Breast epithelium (tissue), 4 donors: ENCODE results near the gene ENTPD2. TPM values are rescaled to one million over a fixed set of nuclear protein-coding genes. Genes with fewer than 3 reads are reported as not detected.

Experiments used
- DNase-seq, 2 donors: peaks; one replicate each; pipeline ENCODE4 v3.0.0-alpha.2; 2019; ENCODE audit warnings: low spot score in 2 of 2
- H3K27ac ChIP-seq, 2 donors: fragments of 200-600 bp; sonication (generic) in 1 of 2; one replicate each; pipeline ENCODE4 v1.5.1; 2016 to 2019; ENCODE audit warnings: mild to moderate bottlenecking in 1 of 2
- H3K27me3 ChIP-seq, 2 donors: fragments of 200-600 bp; sonication (generic) in 1 of 2; one replicate each; pipeline versions ENCODE4 v1.5.1 to v1.6.0; 2017 to 2019; ENCODE audit warnings: control low read depth in 1 of 2, mild to moderate bottlenecking in 1 of 2
- H3K36me3 ChIP-seq: fragments of 200-600 bp; one replicate; pipeline ENCODE4 v1.5.1; 2019
- H3K4me1 ChIP-seq, 2 donors: fragments of 200-600 bp; sonication (generic); one replicate each; pipeline ENCODE4 v1.5.1; 2016 to 2019; ENCODE audit warnings: control low read depth in 1 of 2
- H3K4me3 ChIP-seq, 3 donors: fragments of 200-600 bp; sonication (generic); 1 replicate in 2 of 3; 2 replicates in 1 of 3; pipeline ENCODE4 v1.5.1; 2016 to 2019; ENCODE audit warnings: mild to moderate bottlenecking in 3 of 3, moderate library complexity in 2 of 3
- H3K9me3 ChIP-seq, 2 donors: fragments of 200-600 bp; sonication (generic) in 1 of 2; one replicate each; pipeline ENCODE4 v1.5.1; 2016 to 2019; ENCODE audit warnings: control low read depth in 1 of 2
- POLR2A ChIP-seq: fragments of 450-650 bp; IDR thresholded peaks from one replicate; pipeline ENCODE4 v1.6.1; 2016; ENCODE audit warnings: antibody characterized with exemption, mild to moderate bottlenecking, moderate library complexity
- POLR2AphosphoS5 ChIP-seq, 3 donors: sonication (generic); formaldehyde crosslinking; IDR thresholded peaks; one replicate each; pipeline ENCODE4 v1.6.1; 2017; ENCODE audit warnings: antibody characterized with exemption in 3 of 3
- intact Hi-C: fragments of 100-400 bp; cut with DNase I; formaldehyde crosslinking; loops from one replicate; pipeline ENCODE4 v1.15.1; 2023; ENCODE audit warnings: low total_unique reads
- total RNA-seq, 3 donors: library from RNA; depleted of rRNA; stranded (reverse); fragments of >200 nt; gene quantifications; one replicate each; pipeline ENCODE4 v1.1.0, GENCODE V29; 2016
- TF ChIP-seq, protein P1 (sequence below), 3 donors: fragments of 450-650 bp; IDR thresholded peaks; one replicate each; pipeline ENCODE4 v1.5.1; 2016 to 2017; ENCODE audit warnings: antibody characterized with exemption in 3 of 3, mild to moderate bottlenecking in 3 of 3, moderate library complexity in 3 of 3

Gene ENTPD2
- total RNA-seq, 3 donors from 2014 or later, result 0.16 to 6.7 (median 3.6) TPM

- no peaks in the 10 kb centered on the region for H3K9me3 ChIP-seq
- DNase-seq, result no peak
- TF ChIP-seq POLR2AphosphoS5 (IDR thresholded peaks at IDR 0.05), result no peak
- TF ChIP-seq, protein P1, sequence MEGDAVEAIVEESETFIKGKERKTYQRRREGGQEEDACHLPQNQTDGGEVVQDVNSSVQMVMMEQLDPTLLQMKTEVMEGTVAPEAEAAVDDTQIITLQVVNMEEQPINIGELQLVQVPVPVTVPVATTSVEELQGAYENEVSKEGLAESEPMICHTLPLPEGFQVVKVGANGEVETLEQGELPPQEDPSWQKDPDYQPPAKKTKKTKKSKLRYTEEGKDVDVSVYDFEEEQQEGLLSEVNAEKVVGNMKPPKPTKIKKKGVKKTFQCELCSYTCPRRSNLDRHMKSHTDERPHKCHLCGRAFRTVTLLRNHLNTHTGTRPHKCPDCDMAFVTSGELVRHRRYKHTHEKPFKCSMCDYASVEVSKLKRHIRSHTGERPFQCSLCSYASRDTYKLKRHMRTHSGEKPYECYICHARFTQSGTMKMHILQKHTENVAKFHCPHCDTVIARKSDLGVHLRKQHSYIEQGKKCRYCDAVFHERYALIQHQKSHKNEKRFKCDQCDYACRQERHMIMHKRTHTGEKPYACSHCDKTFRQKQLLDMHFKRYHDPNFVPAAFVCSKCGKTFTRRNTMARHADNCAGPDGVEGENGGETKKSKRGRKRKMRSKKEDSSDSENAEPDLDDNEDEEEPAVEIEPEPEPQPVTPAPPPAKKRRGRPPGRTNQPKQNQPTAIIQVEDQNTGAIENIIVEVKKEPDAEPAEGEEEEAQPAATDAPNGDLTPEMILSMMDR (IDR thresholded peaks at IDR 0.05), result no peak
- no peak for TF ChIP-seq POLR2A
- H3K4me3 ChIP-seq, result no peak overlapping the region
- no peaks in the 10 kb centered on the region for H3K27me3 ChIP-seq
- H3K36me3 ChIP-seq, result no peaks in the 10 kb centered on the region
- intact Hi-C loops, result no loop called here
- no peak overlapping the region for H3K27ac ChIP-seq
- no peaks in the 10 kb centered on the region for H3K4me1 ChIP-seq
Observed at GRCh38 chr9:137014776-137015539, 38.9 kb downstream of the ENTPD2 start.

GRCh38 chr9:137014166-137014565 is 39.7 kb downstream of the ENTPD2 start:
- intact Hi-C loops, result no loop called here
- Histone ChIP-seq H3K36me3 (no peaks in the 10 kb centered on the region), H3K9me3 (no peaks in the 10 kb centered on the region), H3K4me3 (no peak overlapping the region), H3K27me3 (no peaks in the 10 kb centered on the region), H3K4me1 (no peaks in the 10 kb centered on the region), H3K27ac (no peak overlapping the region)
- no peak for DNase-seq
- TF ChIP-seq, protein P1 (IDR thresholded peaks at IDR 0.05), result no peak
- no peak for TF ChIP-seq POLR2A
- no peak for TF ChIP-seq POLR2AphosphoS5 (IDR thresholded peaks at IDR 0.05)

- H3K36me3 ChIP-seq, result no peaks in the 10 kb centered on the region
- H3K27ac ChIP-seq, result no peak overlapping the region
- H3K27me3 ChIP-seq, result no peaks in the 10 kb centered on the region
- no peak for DNase-seq
- no peaks in the 10 kb centered on the region for H3K4me1 ChIP-seq
- no peak for TF ChIP-seq POLR2AphosphoS5 (IDR thresholded peaks at IDR 0.05)
- TF ChIP-seq, protein P1 (IDR thresholded peaks at IDR 0.05), result no peak
- TF ChIP-seq POLR2A, result no peak
- H3K4me3 ChIP-seq, result no peak overlapping the region
- intact Hi-C loops, result no loop called here
- no peaks in the 10 kb centered on the region for H3K9me3 ChIP-seq
Observed at GRCh38 chr9:137013571-137013940, 40.3 kb downstream of the ENTPD2 start.

DNA sequence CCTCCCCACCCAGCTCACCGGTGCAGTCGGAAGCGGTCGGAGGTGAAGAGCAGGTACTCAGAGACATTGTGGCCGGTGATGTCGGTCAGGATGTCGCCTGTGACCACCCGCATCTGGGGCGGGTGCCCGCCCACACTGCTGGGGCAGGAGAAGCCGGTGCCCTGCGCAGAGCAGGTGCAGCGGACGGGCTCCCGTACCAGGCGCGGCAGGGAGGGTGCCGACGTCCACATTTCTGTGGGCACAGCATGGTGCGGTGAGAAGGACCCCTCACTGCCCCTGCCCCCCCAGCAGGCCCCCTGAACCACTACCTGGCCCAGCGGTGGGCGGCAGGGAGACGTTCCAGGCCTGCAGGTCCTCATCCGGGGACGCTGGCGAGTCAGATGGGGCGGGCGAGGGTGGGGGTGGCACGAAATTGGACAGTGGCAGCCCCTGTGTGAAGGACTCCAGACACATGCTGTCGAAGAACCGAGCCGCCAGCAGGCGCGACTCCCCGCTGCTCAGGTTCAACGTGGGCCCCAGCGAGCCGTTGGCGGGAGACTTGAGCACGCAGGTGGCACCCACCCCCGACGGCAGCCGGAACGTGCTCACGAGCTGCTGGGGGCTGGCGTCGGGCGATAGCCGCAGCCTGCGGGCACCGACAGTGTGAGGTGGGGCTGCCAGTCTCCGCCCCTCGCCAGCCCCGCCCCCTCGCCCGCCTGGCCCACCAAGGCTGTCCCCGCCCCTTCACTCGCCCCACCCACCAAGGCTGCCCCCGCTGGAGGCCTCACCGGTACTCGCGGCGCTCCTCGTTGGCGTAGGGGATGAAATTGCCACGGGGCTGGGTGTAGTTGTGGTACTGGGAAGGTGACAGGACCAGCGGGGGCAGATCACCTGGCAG is 40.9 kb downstream of the ENTPD2 start:
- no peaks in the 10 kb centered on the region for H3K9me3 ChIP-seq
- no peak overlapping the region for H3K4me3 ChIP-seq
- no peaks in the 10 kb centered on the region for H3K36me3 ChIP-seq
- TF ChIP-seq, protein P1 (IDR thresholded peaks at IDR 0.05), result no peak
- TF ChIP-seq POLR2AphosphoS5 (IDR thresholded peaks at IDR 0.05) (no peak), POLR2A (no peak)
- no peaks in the 10 kb centered on the region for H3K4me1 ChIP-seq
- intact Hi-C loops, result loop anchor here (1.0 kb wide), 1 partner anchor 26 kb away; no protein-coding TSS in a partner anchor
- no peak for DNase-seq
- H3K27me3 ChIP-seq, result no peaks in the 10 kb centered on the region
- no peak overlapping the region for H3K27ac ChIP-seq
